Stimulated activated CD4-positive, alpha-beta T cell treated with anti-CD3 and anti-CD28 coated beads, Interleukin-12 subunit alpha, Interleukin-12 subunit beta, amount 100 ng/mL, for 24 hours (primary cell): ENCODE measurements around the gene LAMB4.

ENCODE experiments used
- DNase-seq, 2 experiments: peaks; one replicate each; pipeline ENCODE4 v3.0.0-alpha.2; 2020; ENCODE audit warnings: low read depth in 2 of 2

LAMB4 gene

DNA sequence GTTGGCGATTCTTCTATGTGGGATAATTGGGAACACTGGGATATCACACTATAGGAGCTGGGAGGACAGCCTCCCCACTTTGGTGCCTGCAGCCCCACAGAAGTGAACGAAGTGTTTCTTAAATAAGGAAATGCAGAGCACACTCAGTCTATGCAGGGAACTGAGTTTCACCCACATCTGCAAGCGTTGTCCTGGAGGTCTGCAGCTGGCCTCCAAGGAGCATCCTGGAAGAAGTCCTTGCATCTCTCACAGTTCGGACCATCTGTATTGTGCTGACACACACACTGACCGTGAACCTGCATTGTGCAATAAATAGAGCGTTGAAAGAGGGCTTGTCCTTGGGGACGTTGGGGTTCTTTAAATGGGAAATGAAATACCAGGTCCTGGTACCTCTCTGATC, 25.8 kb downstream of the LAMB4 start:
- DNase-seq, result no peak

- no peak for DNase-seq
Observed at GRCh38 chr7:108103558-108104298, 26.4 kb downstream of the LAMB4 start.

GRCh38 chr7:108102671-108103312, 27.4 kb downstream of the LAMB4 start:
- DNase-seq, result no peak

DNA sequence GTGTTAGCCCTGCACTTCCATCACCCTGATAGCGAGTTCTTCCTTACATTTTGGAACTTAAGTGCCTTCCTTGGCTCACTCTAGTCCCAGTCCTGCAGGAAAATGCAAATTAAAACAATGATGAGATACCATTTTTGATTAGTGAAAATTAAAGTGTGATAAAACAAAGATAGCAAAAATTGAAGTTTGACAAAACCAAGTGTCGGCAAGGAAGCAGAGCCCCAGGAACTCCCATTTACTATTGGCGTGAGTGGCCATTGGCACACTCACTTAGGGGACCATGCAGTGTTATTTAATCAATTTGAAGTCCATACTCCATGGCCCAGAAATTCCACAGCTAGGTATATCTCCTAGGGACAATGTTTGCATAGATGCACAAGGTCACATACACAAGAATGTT, 28.4 kb downstream of the LAMB4 start:
- DNase-seq, result no peak

DNA sequence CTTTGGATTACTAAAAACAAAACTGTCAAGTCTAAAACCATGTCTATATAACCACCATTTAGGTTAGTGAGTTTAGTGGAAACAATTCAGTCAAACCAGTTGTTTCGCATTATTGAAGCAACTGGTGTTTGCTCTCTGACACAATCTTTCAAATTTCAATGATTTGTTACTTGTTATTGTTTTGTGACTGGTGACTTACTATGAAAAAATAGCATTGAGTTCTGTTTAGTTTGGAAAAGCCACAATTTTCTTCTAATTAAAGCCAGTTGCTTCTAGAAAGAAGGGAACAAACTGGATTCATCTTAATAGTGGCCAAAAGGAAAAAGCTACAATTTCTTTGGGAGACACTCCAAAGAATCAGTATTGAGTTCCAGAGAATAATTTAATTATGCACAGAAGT, 30.4 kb downstream of the LAMB4 start:
- no peak for DNase-seq

DNA sequence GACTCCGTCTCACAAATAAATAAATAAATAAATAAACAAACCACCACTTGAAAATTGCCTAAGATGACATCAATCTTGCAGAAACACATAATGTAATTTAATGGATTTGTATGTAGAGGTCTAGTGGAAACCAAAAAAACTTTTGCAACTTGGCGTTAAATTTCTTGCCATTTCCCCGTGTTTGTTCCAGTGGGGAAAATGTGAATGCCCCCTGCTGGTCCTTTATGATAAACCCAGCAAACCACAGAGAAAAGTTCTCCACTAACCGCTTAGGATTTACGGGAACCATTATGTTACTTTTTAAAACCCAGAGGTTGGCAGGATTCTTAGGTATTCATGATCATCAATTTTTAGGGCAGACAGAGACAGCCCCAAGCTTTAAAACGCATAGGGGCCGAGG, 32.5 kb downstream of the LAMB4 start:
- DNase-seq, result no peak

- no peak for DNase-seq
Observed at GRCh38 chr7:108096996-108097395, 33.2 kb downstream of the LAMB4 start.

DNA sequence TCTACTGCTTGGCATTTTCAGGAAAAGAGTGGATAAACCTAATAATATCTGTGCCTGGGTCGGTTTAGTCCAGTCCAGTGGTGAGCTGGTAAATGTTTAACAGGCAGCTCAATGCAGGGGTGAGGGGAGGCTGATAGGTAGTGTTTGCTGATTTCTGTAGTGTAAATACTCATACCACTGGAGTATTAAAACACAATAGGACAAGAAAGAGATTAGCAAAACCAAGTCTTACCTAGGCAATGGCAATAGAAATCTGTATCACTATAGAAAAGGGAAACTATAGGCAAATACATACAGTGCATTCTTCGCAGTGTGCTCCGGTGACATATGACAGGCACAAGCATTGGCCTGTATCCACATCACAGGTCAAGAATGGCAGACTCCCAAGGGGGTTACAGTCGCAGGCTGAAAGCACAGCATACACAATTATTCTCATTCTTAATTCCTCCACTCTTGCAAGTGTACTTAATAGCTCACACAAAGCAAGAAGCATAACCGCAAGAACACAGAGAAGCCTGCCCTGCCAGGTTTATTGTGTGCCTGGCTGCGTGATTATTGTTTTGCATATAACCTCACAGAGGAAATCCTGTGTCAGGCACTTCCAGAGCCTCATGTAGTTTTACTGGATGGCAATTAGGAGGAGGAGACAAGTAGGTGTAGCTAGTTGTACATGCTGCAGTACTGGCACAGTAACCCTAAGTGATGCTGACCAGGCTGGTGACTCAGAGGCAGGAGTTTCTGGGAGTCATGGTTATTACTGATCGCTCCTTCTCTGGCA, 35.0 kb downstream of the LAMB4 start:
- no peak for DNase-seq

- no peak for DNase-seq
Observed at GRCh38 chr7:108094346-108094745, 35.8 kb downstream of the LAMB4 start.

DNA sequence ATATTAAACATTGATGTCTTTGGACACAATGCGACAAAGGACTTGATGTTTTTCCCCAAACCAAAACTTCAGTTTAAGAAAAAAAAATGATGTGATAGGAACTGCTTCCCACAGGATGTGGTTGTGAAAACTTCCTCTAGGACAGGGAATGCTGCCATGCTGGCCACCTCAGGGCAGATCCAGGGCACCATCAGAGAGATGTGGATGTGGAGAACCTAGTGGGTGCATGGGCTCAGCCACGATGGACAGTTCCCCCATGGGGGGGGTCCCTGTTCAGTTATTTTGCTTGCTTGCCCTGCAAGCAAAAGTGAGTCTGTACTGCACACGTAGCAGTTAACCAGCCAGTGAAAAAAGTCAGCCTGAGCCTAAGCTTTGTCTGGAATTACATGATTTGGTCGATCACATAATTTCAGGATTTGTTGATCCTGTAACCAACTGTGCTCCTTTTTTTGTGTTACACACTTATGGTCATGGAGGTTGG, 36.3 kb downstream of the LAMB4 start:
- DNase-seq, result no peak

DNA sequence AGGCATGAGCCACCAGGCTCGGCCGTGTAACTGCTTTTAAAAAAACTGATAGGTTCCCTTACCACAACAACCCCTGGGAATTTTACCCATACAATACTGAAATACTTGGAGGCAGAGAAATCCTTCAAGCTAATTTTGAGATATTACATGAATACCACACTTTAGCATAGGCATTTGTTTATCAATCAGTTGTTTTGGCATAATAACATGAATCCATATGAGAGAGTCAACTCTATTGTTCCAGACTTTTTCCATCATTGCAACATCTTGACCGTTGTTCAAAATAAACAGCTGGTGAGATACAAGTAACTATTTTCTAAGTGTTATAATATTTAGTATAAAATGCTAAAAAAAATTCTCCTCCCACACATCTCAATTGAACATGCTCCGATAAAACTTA, 36.8 kb downstream of the LAMB4 start:
- no peak for DNase-seq

DNA sequence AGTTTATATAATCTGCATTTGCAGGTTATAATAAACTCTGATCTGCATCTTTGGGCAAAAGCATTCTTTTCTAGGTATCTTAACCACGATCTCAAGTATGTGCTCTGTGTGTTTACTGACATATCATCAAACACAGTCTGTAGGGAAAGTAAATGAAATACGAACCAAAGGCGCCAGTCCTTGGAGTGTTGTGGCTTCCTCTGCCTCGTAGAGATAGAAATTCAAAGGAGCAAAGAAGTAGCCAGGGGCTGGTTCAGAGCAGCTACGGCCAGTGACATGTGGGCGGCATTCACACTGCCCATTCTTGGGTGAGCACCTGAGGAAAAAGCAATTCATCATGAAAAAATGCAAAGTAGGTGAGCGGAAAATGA, 38.7 kb downstream of the LAMB4 start:
- no peak for DNase-seq

DNA sequence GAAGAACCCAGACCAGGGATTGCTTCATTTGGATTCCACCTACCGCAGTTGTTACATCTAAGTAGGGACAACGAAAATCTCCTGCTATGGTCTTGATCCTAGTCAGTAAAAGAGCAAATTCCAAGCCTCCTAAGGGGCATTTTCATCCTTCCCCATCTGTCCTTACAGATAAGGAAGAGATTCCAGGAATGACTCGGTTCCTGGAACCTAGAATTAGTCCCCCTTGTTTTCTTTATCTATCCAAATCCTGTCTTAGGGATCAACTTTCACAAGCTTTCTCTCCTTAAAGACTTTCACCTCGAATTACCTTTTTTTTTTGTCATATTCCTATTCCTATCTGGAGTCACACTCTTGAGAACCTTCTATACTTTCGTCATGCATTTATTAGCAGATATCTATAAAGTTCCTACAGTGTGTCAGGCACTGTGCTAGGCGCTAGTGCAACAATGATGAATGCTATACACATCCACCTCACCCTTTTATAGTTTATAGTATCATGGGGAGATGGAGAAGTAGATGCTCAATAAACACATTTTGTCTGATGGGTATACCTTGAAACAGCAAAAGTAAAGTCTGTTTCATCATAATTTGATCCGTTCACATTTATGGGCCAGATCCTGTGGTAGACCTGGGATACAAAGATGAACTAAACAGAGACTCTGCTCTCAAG, 39.2 kb downstream of the LAMB4 start:
- DNase-seq, result no peak

GRCh38 chr7:108089381-108089780, 40.8 kb downstream of the LAMB4 start:
- DNase-seq, result no peak

- no peak for DNase-seq
Observed at GRCh38 chr7:108088729-108089128, 41.4 kb downstream of the LAMB4 start.

DNA sequence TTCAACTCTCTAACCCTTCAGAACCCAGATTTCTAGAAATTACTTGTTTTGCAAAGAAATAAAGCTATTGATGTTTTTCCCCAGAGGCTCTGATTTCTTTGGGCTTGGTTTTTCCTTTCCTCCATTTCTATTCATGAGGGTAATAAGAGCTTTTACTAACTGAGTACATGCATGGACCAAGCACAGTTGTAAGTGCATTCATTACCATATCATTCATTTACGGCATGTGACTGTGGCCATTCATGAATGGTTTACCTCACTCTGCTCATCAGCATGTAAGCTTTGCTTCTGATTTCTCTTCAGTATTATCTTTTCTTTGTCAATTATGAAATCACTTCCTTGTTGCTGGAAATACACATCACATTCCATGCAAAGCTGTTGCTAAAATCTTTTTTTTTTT, 42.4 kb downstream of the LAMB4 start:
- DNase-seq, result no peak

- DNase-seq, result no peak
Observed at GRCh38 chr7:108086962-108087361, 43.2 kb downstream of the LAMB4 start.

DNA sequence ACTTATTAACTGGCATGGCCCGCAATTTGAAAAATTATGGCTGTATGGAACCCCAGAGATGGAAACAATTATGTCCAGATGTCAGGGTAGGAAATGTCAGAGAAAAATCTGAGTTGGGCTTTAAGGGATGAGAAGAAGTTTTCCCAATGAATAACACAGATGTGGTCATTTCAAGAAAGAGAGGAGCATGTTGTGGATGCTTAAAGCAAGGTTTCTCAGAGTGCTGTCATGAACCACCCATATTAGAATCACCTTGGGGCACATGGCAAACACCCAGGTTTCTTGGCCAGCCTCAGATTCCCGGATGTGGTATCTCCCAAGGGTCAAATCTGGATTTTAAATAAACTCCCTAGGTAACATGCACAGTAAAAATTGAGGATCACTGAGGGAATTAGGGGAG, 43.6 kb downstream of the LAMB4 start:
- no peak for DNase-seq

- DNase-seq, result no peak
Observed at GRCh38 chr7:108083980-108084379, 46.2 kb downstream of the LAMB4 start.

- DNase-seq, result no peak
Observed at GRCh38 chr7:108079648-108080591, 50.2 kb downstream of the LAMB4 start.

DNA sequence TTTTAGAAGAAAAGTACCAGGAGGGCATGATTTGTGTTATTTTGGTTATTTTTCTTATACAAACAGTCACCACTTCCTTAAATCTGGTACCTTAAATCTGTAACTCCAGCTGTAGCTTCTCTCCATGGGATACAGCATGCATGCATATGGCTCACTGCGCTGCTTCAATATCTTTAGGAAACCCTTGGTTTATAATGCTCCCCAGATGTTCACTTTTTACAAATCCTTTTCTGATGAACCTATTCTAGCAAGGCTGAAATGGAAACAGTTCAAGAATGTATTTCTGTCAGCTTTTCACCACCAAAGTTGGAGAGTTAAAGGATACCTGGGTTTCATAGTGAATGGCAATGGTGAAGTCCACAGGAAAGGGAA, 50.9 kb downstream of the LAMB4 start:
- no peak for DNase-seq
